PC-3 (cell line): Measurements from ENCODE around the gene OCA2. TPM values are rescaled to one million over a fixed set of nuclear protein-coding genes. Genes with fewer than 3 reads are reported as not detected.

Source experiments
- ATAC-seq: fragments of 200-7000 bp; cut with Tn5 transposase; 2 replicates; pipeline ENCODE4 v1.9.1; 2020; ENCODE audit warnings: mild to moderate bottlenecking, moderate library complexity
- BruUV-seq: library from RNA; stranded (reverse); fragments of 400-500 nt; replicated peaks from 2 replicates; lab custom pipeline; 2021; lab: Mats Ljungman, UMichigan
- CTCF ChIA-PET: fragments of 300-600 bp; sonication (Branson Sonifier 250); formaldehyde crosslinking; loops from one replicate; lab custom pipeline; 2022; ENCODE audit warnings: antibody characterized with exemption; lab: Charles Lee
- POLR2A ChIA-PET: fragments of 300-600 bp; sonication (Branson Sonifier 250); formaldehyde crosslinking; loops from one replicate; lab custom pipeline; 2022; ENCODE audit warnings: antibody characterized with exemption; ENCODE audit not compliant: unreplicated experiment; lab: Charles Lee
- DNase-seq: peaks from one replicate; pipeline ENCODE4 v3.0.0-alpha.2; 2015
- H2AFZ ChIP-seq: fragments of 300-600 bp; sonication (generic); 2 replicates; pipeline ENCODE4 v1.6.0; 2016; ENCODE audit warnings: antibody characterized with exemption, low read length
- H3F3A ChIP-seq: fragments of 300-600 bp; sonication (generic); one replicate; pipeline ENCODE4 v1.6.0; 2017; ENCODE audit warnings: antibody characterized with exemption, low read length, control low read depth, mild to moderate bottlenecking; ENCODE audit not compliant: unreplicated experiment
- H3K27ac ChIP-seq: fragments of 300-600 bp; sonication (generic); 2 replicates; pipeline ENCODE4 v1.5.1; 2016; ENCODE audit warnings: mild to moderate bottlenecking, low read length
- H3K27me3 ChIP-seq: fragments of 300-600 bp; sonication (generic); 2 replicates; pipeline ENCODE4 v1.6.1; 2016; ENCODE audit warnings: low read length, mixed read lengths
- H3K36me3 ChIP-seq: fragments of 300-600 bp; sonication (generic); 2 replicates; pipeline ENCODE4 v1.6.1; 2016; ENCODE audit warnings: low read depth, mixed run types, low read length, mixed read lengths
- H3K4me1 ChIP-seq: fragments of 300-600 bp; sonication (generic); 2 replicates; pipeline ENCODE4 v1.5.1; 2016; ENCODE audit warnings: low read length; ENCODE audit not compliant: insufficient read depth
- H3K4me2 ChIP-seq: fragments of 300-600 bp; sonication (generic); 2 replicates; pipeline ENCODE4 v1.6.0; 2016; ENCODE audit warnings: low read length
- H3K4me3 ChIP-seq: fragments of 300-600 bp; sonication (generic); 2 replicates; pipeline ENCODE4 v1.5.1; 2016; ENCODE audit warnings: mild to moderate bottlenecking, low read length, mixed read lengths
- H3K79me2 ChIP-seq: fragments of 300-600 bp; sonication (generic); 2 replicates; pipeline ENCODE4 v1.6.1; 2017; ENCODE audit warnings: low read length, mixed read lengths
- H3K9ac ChIP-seq: fragments of 300-600 bp; sonication (generic); 2 replicates; pipeline ENCODE4 v1.6.0; 2016; ENCODE audit warnings: mild to moderate bottlenecking, low read length
- H3K9me2 ChIP-seq: fragments of 300-600 bp; sonication (generic); replicated peaks from 2 replicates; pipeline ENCODE4 v1.6.1; 2016; ENCODE audit warnings: mixed run types, low read length, mixed read lengths
- H3K9me3 ChIP-seq: fragments of 300-600 bp; sonication (generic); 2 replicates; pipeline ENCODE4 v1.6.1; 2016; ENCODE audit warnings: low read length, mixed read lengths
- H4K20me1 ChIP-seq: fragments of 300-600 bp; sonication (generic); 2 replicates; pipeline ENCODE4 v1.6.1; 2016; ENCODE audit warnings: low read length, mixed read lengths
- CTCF ChIP-seq: fragments of 300-600 bp; sonication (generic); conservative IDR thresholded peaks from 2 replicates; pipeline ENCODE4 v1.5.1; 2017; ENCODE audit warnings: antibody characterized with exemption, low read depth, mild to moderate bottlenecking, low read length
- EZH2 ChIP-seq: fragments of 300-600 bp; sonication (generic); IDR thresholded peaks from one replicate; pipeline ENCODE4 v1.6.1; 2017; ENCODE audit warnings: antibody characterized with exemption, mild to moderate bottlenecking, low read length; ENCODE audit not compliant: unreplicated experiment
- EZH2phosphoT487 ChIP-seq: fragments of 300-600 bp; sonication (generic); IDR thresholded peaks from 2 replicates; pipeline ENCODE4 v1.6.1; 2018; ENCODE audit warnings: mild to moderate bottlenecking, antibody characterized with exemption, low read length, borderline replicate concordance
- intact Hi-C: fragments of 100-400 bp; cut with micrococcal nuclease; formaldehyde crosslinking; loops from 2 replicates; pipeline ENCODE4 v1.9.0; 2023
- total RNA-seq: library from RNA; depleted of rRNA; stranded (reverse); fragments of >200 nt; gene quantifications from 2 replicates; pipeline ENCODE4 v1.2.3, GENCODE V29; 2014

The OCA2 gene
- total RNA-seq, 1 experiment from 2014 or later = not detected

- ATAC-seq (no peak), DNase-seq (no peak)
- Histone ChIP-seq H3K4me2 (no peak overlapping the region), H4K20me1 (no peaks in the 10 kb centered on the region), H3K4me1 (no peaks in the 10 kb centered on the region), H3K79me2 (no peaks in the 10 kb centered on the region), H3K36me3 (no peaks in the 10 kb centered on the region), H3K27ac (no peak overlapping the region), H3K9me2 (no peaks in the 10 kb centered on the region), H2AFZ (no peak overlapping the region), H3K9ac (no peak overlapping the region), H3K4me3 (no peak overlapping the region), H3K27me3 (no peaks in the 10 kb centered on the region), H3F3A (no peaks in the 10 kb centered on the region), H3K9me3 (no peaks in the 10 kb centered on the region)
- no TSS peak for BruUV-seq
- ChIA-PET POLR2A (no interaction called here), CTCF (no interaction called here)
- TF ChIP-seq EZH2 = no peak
- TF ChIP-seq CTCF = no peak
- no peak for TF ChIP-seq EZH2phosphoT487
- intact Hi-C loops = no loop called here
These were observed 74.9 kb downstream of the OCA2 start for GRCh38 chr15:28023933-28024888.

- no peak overlapping the region for H3K4me2 ChIP-seq
- no peaks in the 10 kb centered on the region for H3K9me2 ChIP-seq
- H3K9me3 ChIP-seq = no peaks in the 10 kb centered on the region
- no peaks in the 10 kb centered on the region for H3F3A ChIP-seq
- H3K27me3 ChIP-seq = no peaks in the 10 kb centered on the region
- no peaks in the 10 kb centered on the region for H3K79me2 ChIP-seq
- no peak overlapping the region for H2AFZ ChIP-seq
- POLR2A ChIA-PET = no interaction called here
- no peaks in the 10 kb centered on the region for H3K36me3 ChIP-seq
- ATAC-seq (no peak), DNase-seq (no peak)
- no peak overlapping the region for H3K4me3 ChIP-seq
- no peak overlapping the region for H3K27ac ChIP-seq
- CTCF ChIA-PET = no interaction called here
- TF ChIP-seq EZH2 = no peak
- no peaks in the 10 kb centered on the region for H4K20me1 ChIP-seq
- no peak overlapping the region for H3K9ac ChIP-seq
- no TSS peak for BruUV-seq
- intact Hi-C loops = no loop called here
- H3K4me1 ChIP-seq = no peaks in the 10 kb centered on the region
These were observed 75.7 kb downstream of the OCA2 start for GRCh38 chr15:28023422-28023821.

- Histone ChIP-seq H3K4me3 (no peak overlapping the region), H2AFZ (no peak overlapping the region), H3K27ac (no peak overlapping the region), H3K9me2 (no peaks in the 10 kb centered on the region), H3K4me2 (no peak overlapping the region), H3K79me2 (no peaks in the 10 kb centered on the region), H3K27me3 (no peaks in the 10 kb centered on the region), H3K36me3 (no peaks in the 10 kb centered on the region), H3F3A (no peaks in the 10 kb centered on the region), H3K9ac (no peak overlapping the region), H3K9me3 (no peaks in the 10 kb centered on the region), H4K20me1 (no peaks in the 10 kb centered on the region), H3K4me1 (no peaks in the 10 kb centered on the region)
- TF ChIP-seq CTCF = no peak
- TF ChIP-seq EZH2 = no peak
- no peak for TF ChIP-seq EZH2phosphoT487
- BruUV-seq = no TSS peak
- intact Hi-C loops = no loop called here
- DNase-seq (no peak), ATAC-seq (no peak)
- POLR2A ChIA-PET = no interaction called here
- CTCF ChIA-PET = no interaction called here
These were observed 76.2 kb downstream of the OCA2 start for GRCh38 chr15:28022961-28023360.
